IMR-90 (cell line): Measurements from ENCODE around the gene RAB11FIP4. TPM values are rescaled to one million over a fixed set of nuclear protein-coding genes. Genes with fewer than 3 reads are reported as not detected.

ENCODE experiments used
- ATAC-seq: fragments of 200-7000 bp; cut with Tn5 transposase; 2 replicates; pipeline ENCODE4 v1.9.1; 2020; ENCODE audit warnings: low read depth, mild to moderate bottlenecking, moderate library complexity
- BruUV-seq: library from RNA; stranded (reverse); fragments of 400-500 nt; replicated peaks from 2 replicates; lab custom pipeline; 2021; lab: Mats Ljungman, UMichigan
- CTCF ChIA-PET: fragments of 300-600 bp; formaldehyde crosslinking; extraction: SDS; loops from one replicate; lab custom pipeline; 2021; ENCODE audit warnings: antibody characterized with exemption; lab: Yijun Ruan, JAX
- POLR2A ChIA-PET: fragments of 300-600 bp; sonication (Branson Sonifier 250); formaldehyde crosslinking; loops from one replicate; lab custom pipeline; 2022; ENCODE audit warnings: antibody characterized with exemption; ENCODE audit not compliant: unreplicated experiment; lab: Charles Lee
- DNase-seq: peaks from one replicate; pipeline ENCODE4 v3.0.0; 2013
- H2AFZ ChIP-seq: replicated peaks from 2 replicates; pipeline ENCODE3; 2013; ENCODE audit warnings: low read length, mild to moderate bottlenecking; ENCODE audit not compliant: poor library complexity
- H2AK5ac ChIP-seq: 2 replicates; pipeline ENCODE4 v1.6.1; 2013; ENCODE audit warnings: low read depth, low read length, inconsistent platforms
- H2AK9ac ChIP-seq: replicated peaks from 2 replicates; pipeline ENCODE3; 2013; ENCODE audit warnings: mild to moderate bottlenecking, low read depth, low read length, moderate library complexity; ENCODE audit not compliant: poor library complexity
- H2BK120ac ChIP-seq: 2 replicates; pipeline ENCODE4 v1.6.1; 2013; ENCODE audit warnings: low read depth, low read length, inconsistent platforms
- H2BK15ac ChIP-seq: 3 replicates; pipeline ENCODE4 v1.6.1; 2013; ENCODE audit warnings: low read depth, low read length, inconsistent platforms
- H2BK20ac ChIP-seq: 2 replicates; pipeline ENCODE4 v1.6.1; 2013; ENCODE audit warnings: low read depth, mild to moderate bottlenecking, inconsistent platforms, low read length, moderate library complexity
- H2BK5ac ChIP-seq: 2 replicates; pipeline ENCODE4 v1.6.1; 2013; ENCODE audit warnings: mild to moderate bottlenecking, low read depth, low read length, inconsistent platforms; ENCODE audit not compliant: poor library complexity, severe bottlenecking
- H3K14ac ChIP-seq: replicated peaks from 2 replicates; pipeline ENCODE4 v1.6.1; 2013; ENCODE audit warnings: low read depth, low read length, inconsistent platforms
- H3K18ac ChIP-seq: 2 replicates; pipeline ENCODE4 v1.6.1; 2013; ENCODE audit warnings: low read depth, low read length, control low read depth
- H3K23ac ChIP-seq: 2 replicates; pipeline ENCODE4 v1.6.1; 2013; ENCODE audit warnings: low read depth, low read length, inconsistent platforms
- H3K27ac ChIP-seq: 2 replicates; pipeline ENCODE4 v1.5.1; 2013; ENCODE audit warnings: mild to moderate bottlenecking, control low read depth, low read length; ENCODE audit not compliant: insufficient read depth
- H3K27me3 ChIP-seq: 2 replicates; pipeline ENCODE4 v1.6.1; 2013; ENCODE audit warnings: low read length; ENCODE audit not compliant: control insufficient read depth, insufficient read depth
- H3K36me3 ChIP-seq: 2 replicates; pipeline ENCODE4 v1.6.1; 2013; ENCODE audit warnings: low read length, mixed read lengths; ENCODE audit not compliant: control insufficient read depth, insufficient read depth
- H3K4ac ChIP-seq: 2 replicates; pipeline ENCODE4 v1.6.1; 2013; ENCODE audit warnings: low read depth, low read length, inconsistent platforms
- H3K4me1 ChIP-seq: 2 replicates; pipeline ENCODE4 v1.6.1; 2013; ENCODE audit warnings: low read length, mixed read lengths; ENCODE audit not compliant: control insufficient read depth, insufficient read depth
- H3K4me2 ChIP-seq: 2 replicates; pipeline ENCODE4 v1.6.1; 2013; ENCODE audit warnings: low read depth, mild to moderate bottlenecking, control low read depth, low read length, moderate library complexity
- H3K4me3 ChIP-seq: 2 replicates; pipeline ENCODE4 v1.5.1; 2013; ENCODE audit warnings: low read depth, mild to moderate bottlenecking, control low read depth, low read length, moderate library complexity; ENCODE audit not compliant: insufficient read depth
- H3K56ac ChIP-seq: 2 replicates; pipeline ENCODE4 v1.6.1; 2013; ENCODE audit warnings: low read length, inconsistent platforms; ENCODE audit not compliant: insufficient read depth; ENCODE audit errors: extremely low read depth
- H3K79me1 ChIP-seq, 2 experiments: 2 replicates each; pipeline ENCODE4 v1.6.1; 2013; ENCODE audit warnings: low read length in 2 of 2, inconsistent platforms in 1 of 2, low read depth in 1 of 2
- H3K9ac ChIP-seq: 2 replicates; pipeline ENCODE4 v1.6.1; 2013; ENCODE audit warnings: low read depth, low read length, control low read depth
- H3K9me1 ChIP-seq: 2 replicates; pipeline ENCODE4 v1.6.1; 2013; ENCODE audit warnings: low read length, inconsistent platforms; ENCODE audit not compliant: insufficient read depth
- H3K9me3 ChIP-seq: 2 replicates; pipeline ENCODE4 v1.6.1; 2013; ENCODE audit warnings: low read length; ENCODE audit not compliant: control insufficient read depth, insufficient read depth
- H4K20me1 ChIP-seq: 2 replicates; pipeline ENCODE4 v1.6.1; 2013; ENCODE audit warnings: low read length, inconsistent platforms; ENCODE audit not compliant: insufficient read depth
- H4K5ac ChIP-seq: 2 replicates; pipeline ENCODE4 v1.6.1; 2013; ENCODE audit warnings: mild to moderate bottlenecking, low read depth, low read length, control low read depth
- H4K8ac ChIP-seq, 2 experiments: 2 replicates each; pipeline ENCODE4 v1.6.1; 2013; ENCODE audit warnings: low read depth in 2 of 2, low read length in 2 of 2, control low read depth in 1 of 2, inconsistent platforms in 1 of 2
- H4K91ac ChIP-seq: 2 replicates; pipeline ENCODE4 v1.6.1; 2013; ENCODE audit warnings: low read depth, low read length, inconsistent platforms; ENCODE audit not compliant: insufficient read depth
- BHLHE40 ChIP-seq: fragments of 150-350 bp; IDR thresholded peaks from 2 replicates; pipeline ENCODE4 v1.6.1; 2016; ENCODE audit warnings: mild to moderate bottlenecking, low read depth, low read length
- CEBPB ChIP-seq: IDR thresholded peaks from 2 replicates; pipeline ENCODE4 v1.6.1; 2012; ENCODE audit warnings: low read depth, low read length, improper control_type of control experiment
- CHD1 ChIP-seq: IDR thresholded peaks from 2 replicates; pipeline ENCODE4 v1.6.1; 2012; ENCODE audit warnings: low read depth, low read length, improper control_type of control experiment
- CTCF ChIP-seq: conservative IDR thresholded peaks from 2 replicates; pipeline ENCODE4 v1.5.1; 2012; ENCODE audit warnings: mild to moderate bottlenecking, low read depth, low read length, improper control_type of control experiment
- ELK1 ChIP-seq: fragments of 150-350 bp; IDR thresholded peaks from 2 replicates; pipeline ENCODE4 v1.6.1; 2016; ENCODE audit warnings: low read depth, mild to moderate bottlenecking, low read length, moderate library complexity, borderline replicate concordance
- FOS ChIP-seq: fragments of 150-350 bp; IDR thresholded peaks from 2 replicates; pipeline ENCODE4 v1.6.1; 2016; ENCODE audit warnings: low read depth, low read length
- MAFK ChIP-seq: IDR thresholded peaks from 2 replicates; pipeline ENCODE4 v1.6.1; 2012; ENCODE audit warnings: low read depth, low read length, improper control_type of control experiment
- MAZ ChIP-seq: IDR thresholded peaks from 2 replicates; pipeline ENCODE4 v1.6.1; 2012; ENCODE audit warnings: low read depth, mild to moderate bottlenecking, low read length, improper control_type of control experiment, moderate library complexity, borderline replicate concordance
- MXI1 ChIP-seq: IDR thresholded peaks from 2 replicates; pipeline ENCODE4 v1.6.1; 2012; ENCODE audit warnings: low read depth, mild to moderate bottlenecking, low read length, moderate library complexity, borderline replicate concordance
- NFE2L2 ChIP-seq: fragments of 150-350 bp; IDR thresholded peaks from 2 replicates; pipeline ENCODE4 v1.6.1; 2016; ENCODE audit warnings: low read depth, mild to moderate bottlenecking, low read length
- POLR2A ChIP-seq: IDR thresholded peaks from 2 replicates; pipeline ENCODE4 v1.6.1; 2012; ENCODE audit warnings: mild to moderate bottlenecking, low read depth, low read length
- RFX5 ChIP-seq: IDR thresholded peaks from 2 replicates; pipeline ENCODE4 v1.8.0; 2012; ENCODE audit warnings: low read depth, mild to moderate bottlenecking, low read length, moderate library complexity
- SMC3 ChIP-seq: fragments of 150-350 bp; IDR thresholded peaks from 2 replicates; pipeline ENCODE4 v1.6.1; 2016; ENCODE audit warnings: low read depth, mild to moderate bottlenecking, antibody characterized with exemption, low read length, moderate library complexity
- WGBS, 2 experiments: methylation state at CpG; one replicate each; pipeline versions ENCODE4 v1.1.5 to v1.1.7; 2013; ENCODE audit warnings: missing lambda C conversion rate in 2 of 2; ENCODE audit not compliant: insufficient read length in 1 of 2; ENCODE audit errors: extremely low coverage in 2 of 2; 5-methylcytosine and 5-hydroxymethylcytosine counted together
- dilution Hi-C: fragments of 300-500 bp; cut with HindIII; formaldehyde crosslinking; loops from one replicate; pipeline ENCODE4 v1.14.3; 2018; ENCODE audit warnings: low sequenced_read_pairs; ENCODE audit not compliant: unreplicated experiment
- in situ Hi-C: fragments of 300-500 bp; cut with MboI; formaldehyde crosslinking; loops from 3 replicates; pipeline ENCODE4 v1.14.3; 2019; ENCODE audit warnings: low sequenced_read_pairs, inconsistent platforms, mixed read lengths
- intact Hi-C: fragments of 100-400 bp; cut with micrococcal nuclease; formaldehyde crosslinking; loops from 2 replicates; pipeline ENCODE4 v1.10.0; 2022
- polyA plus RNA-seq, 3 experiments: library from polyadenylated mRNA; depleted of rRNA; stranded (reverse); fragments of >200 nt; gene quantifications; 2 replicates each; pipeline ENCODE4 v1.2.3, GENCODE V29; 2012; ENCODE audit warnings: low replicate concordance in 1 of 3
- total RNA-seq: library from RNA; depleted of rRNA; stranded (reverse); fragments of >200 nt; gene quantifications from 2 replicates; pipeline ENCODE4 v1.2.3, GENCODE V29; 2012

Gene RAB11FIP4
- total and polyA plus RNA-seq, 2 of the 4 experiments (the other 2 are of a cell fraction), result 0.68 to 1.1 TPM

- no peak overlapping the region for H3K14ac ChIP-seq
- H2BK15ac ChIP-seq, result no peak overlapping the region
- no peak overlapping the region for H3K27ac ChIP-seq
- H3K9me3 ChIP-seq, result no peaks in the 10 kb centered on the region
- H2BK5ac ChIP-seq, result no peak overlapping the region
- no CpG with 5 or more reads among the region's 2 CpGs for WGBS, 2 experiments
- no peak overlapping the region for H4K5ac ChIP-seq
- H2BK20ac ChIP-seq, result no peak overlapping the region
- dilution Hi-C loops (no loop called here), in situ Hi-C loops (no loop called here), intact Hi-C loops (no loop called here)
- no peak overlapping the region for H3K9ac ChIP-seq
- H2AFZ ChIP-seq, result no peak overlapping the region
- no peak overlapping the region for H4K91ac ChIP-seq
- H3K4ac ChIP-seq, result no peak overlapping the region
- no peak overlapping the region for H3K18ac ChIP-seq
- H3K4me1 ChIP-seq, result peaks cover 2% of the 10 kb centered on the region; the same call in 1 of the 2 replicates
- DNase-seq, result no peak
- no peak overlapping the region for H2AK5ac ChIP-seq
- H3K4me3 ChIP-seq, result no peak overlapping the region
- no peak overlapping the region for H2BK120ac ChIP-seq
- H3K9me1 ChIP-seq, result peaks cover 5% of the 10 kb centered on the region; the same call in 1 of the 2 replicates
- no peaks in the 10 kb centered on the region; the same call in none of the 2 replicates for H4K20me1 ChIP-seq
- ChIA-PET POLR2A (no interaction called here), CTCF (interaction anchor here (1.6 kb wide), 1 partner anchor 136 kb away, joined by 3 read pairs; no protein-coding TSS in a partner anchor)
- peaks cover 37% of the 10 kb centered on the region for H3K27me3 ChIP-seq
- ATAC-seq, result no peak
- no peaks in the 10 kb centered on the region for H3K36me3 ChIP-seq
- no peak overlapping the region for H4K8ac ChIP-seq
- H3K23ac ChIP-seq, result no peak overlapping the region
- H3K4me2 ChIP-seq, result no peak overlapping the region
- no peak overlapping the region for H2AK9ac ChIP-seq
- TF ChIP-seq RFX5 (no peak), ELK1 (no peak), MXI1 (no peak), POLR2A (no peak), CEBPB (no peak), CTCF (no peak), MAFK (no peak), SMC3 (no peak), MAZ (no peak), NFE2L2 (no peak), FOS (no peak), BHLHE40 (no peak), CHD1 (no peak)
- no peak overlapping the region for H3K56ac ChIP-seq
- BruUV-seq, result no TSS peak
- H3K79me1 ChIP-seq, result no peaks in the 10 kb centered on the region
Measured at GRCh38 chr17:31388351-31388750, 3.1 kb upstream of the RAB11FIP4 start.
